ENCODE measurements around the gene IL4R. TPM values are rescaled to one million over a fixed set of nuclear protein-coding genes. Genes with fewer than 3 reads are reported as not detected.
"Not testable (repeated sequence)": the region's sequence is repeated elsewhere in the genome, so short reads cannot be mapped to it uniquely, and the experiment has no call there.

The IL4R gene
- total RNA-seq, 1 donor from 2014 or later: 33.2 TPM

- no peak for DNase-seq (ENCODE audit: low read depth, low spot score)
Measured at GRCh38 chr16:27377666-27378485, 64.1 kb downstream of the IL4R start.

DNA sequence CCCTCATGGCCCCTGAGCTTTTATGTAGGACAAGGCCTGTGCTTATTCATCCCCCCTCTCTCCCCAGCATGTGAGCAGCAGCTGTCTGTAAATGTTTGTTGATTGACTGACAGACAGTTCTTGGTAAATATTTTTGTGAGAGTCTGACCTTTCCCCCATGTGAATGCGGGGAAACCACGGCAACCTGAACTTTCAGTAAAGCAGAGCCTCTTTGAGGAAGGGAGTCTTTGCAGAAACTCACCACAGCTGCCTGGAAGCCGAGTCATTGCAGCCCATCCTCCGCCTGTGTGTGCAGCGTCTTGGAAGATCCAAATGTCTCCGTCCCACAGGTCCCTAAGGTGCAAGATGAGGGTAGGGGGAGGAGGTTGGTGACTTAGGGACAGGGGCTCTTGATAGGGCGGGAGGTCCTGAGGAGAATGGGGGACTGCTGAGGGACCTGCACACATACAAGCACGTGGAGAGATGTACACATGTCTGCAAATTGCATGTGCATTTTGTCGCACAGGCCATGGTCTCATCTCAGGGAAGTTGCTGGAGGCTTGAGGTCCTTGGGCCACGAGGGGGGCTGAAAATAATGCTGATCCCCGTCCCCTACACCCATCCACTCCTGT is 65.2 kb downstream of the IL4R start:
- no peak for DNase-seq (ENCODE audit: low read depth, low spot score)

- DNase-seq (ENCODE audit: low read depth, low spot score): no peak
Measured at GRCh38 chr16:27379919-27380318, 66.1 kb downstream of the IL4R start.

DNA sequence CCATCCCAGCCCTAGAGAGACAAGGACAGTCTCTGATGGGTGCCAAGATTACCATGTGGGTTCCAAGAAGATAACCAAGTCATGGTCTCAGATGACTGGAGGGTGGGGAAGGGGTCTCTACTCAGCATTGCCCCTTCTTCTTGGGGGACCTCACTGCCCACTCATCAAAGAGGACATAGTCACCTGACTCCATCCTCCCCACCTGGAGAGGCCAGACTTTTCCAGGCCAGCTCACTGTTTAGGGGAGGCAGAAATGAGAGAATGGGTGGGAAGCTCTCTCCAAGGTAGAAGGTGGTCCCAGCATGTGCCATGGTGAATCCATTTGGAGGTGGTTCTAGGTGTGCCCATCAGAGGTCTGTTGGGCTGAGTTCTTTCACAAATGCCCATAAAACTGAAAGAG is 67.5 kb downstream of the IL4R start:
- DNase-seq (ENCODE audit: low read depth, low spot score): no peak

GRCh38 chr16:27381974-27382855 is 68.4 kb downstream of the IL4R start:
- no peak for DNase-seq (ENCODE audit: low read depth, low spot score)

DNA sequence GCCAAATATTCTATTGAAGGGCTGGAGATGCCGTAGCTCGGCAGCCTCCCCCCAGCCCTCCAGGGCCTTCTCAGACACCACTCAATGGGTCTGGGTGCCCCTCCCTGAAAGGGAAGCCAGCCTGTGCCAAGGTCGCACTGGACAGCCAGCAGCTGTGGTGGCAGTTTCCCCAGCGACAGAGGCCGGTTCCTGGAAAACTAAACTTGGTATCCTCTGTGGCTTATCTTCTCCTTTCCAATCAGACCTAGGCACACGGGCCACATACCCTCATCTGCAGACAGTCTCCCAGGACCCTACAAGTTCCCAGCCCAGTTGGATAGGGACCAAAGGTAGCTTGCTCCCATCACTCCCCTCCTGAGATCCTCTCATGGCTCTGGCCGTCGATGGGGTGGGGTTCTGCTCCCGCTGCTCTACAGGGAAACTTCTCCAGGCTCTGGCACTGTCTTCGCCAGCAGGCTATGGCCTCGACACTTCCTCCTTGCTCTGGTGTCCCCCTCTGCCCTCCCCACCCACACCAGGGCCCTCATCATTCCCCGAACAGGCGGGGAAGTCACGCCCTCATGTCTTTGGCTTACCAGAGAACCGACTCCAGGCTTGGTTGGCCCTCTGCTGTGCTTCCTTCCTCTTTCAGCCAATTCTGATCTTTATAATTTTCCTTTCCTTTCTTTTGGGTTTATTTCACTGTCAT is 69.9 kb downstream of the IL4R start:
- no peak for DNase-seq (ENCODE audit: low read depth, low spot score)

GRCh38 chr16:27384425-27384824 is 70.7 kb downstream of the IL4R start:
- no peak for DNase-seq (ENCODE audit: low read depth, low spot score)

- no peak for DNase-seq (ENCODE audit: low read depth, low spot score)
Measured at GRCh38 chr16:27385398-27385797, 71.6 kb downstream of the IL4R start.

DNA sequence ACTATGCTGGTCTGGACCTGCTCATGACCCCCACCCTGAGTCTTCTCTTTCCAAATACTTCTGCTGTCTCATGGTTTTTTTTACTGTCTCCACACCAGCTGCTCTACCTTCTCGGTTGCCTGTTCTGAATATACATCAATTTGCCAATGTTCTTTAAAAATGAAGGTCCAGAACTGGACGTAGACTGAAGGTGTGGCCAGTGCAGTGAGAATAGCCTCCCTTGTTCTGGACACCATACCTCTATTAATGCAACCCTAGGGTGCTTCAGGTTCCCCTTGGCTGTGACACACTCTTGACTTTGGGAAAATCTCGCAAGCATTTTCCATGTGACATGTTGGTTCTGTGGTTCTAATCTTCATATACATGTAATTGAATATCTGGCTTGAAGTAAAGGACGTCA is 72.9 kb downstream of the IL4R start:
- no peak for DNase-seq (ENCODE audit: low read depth, low spot score)

DNA sequence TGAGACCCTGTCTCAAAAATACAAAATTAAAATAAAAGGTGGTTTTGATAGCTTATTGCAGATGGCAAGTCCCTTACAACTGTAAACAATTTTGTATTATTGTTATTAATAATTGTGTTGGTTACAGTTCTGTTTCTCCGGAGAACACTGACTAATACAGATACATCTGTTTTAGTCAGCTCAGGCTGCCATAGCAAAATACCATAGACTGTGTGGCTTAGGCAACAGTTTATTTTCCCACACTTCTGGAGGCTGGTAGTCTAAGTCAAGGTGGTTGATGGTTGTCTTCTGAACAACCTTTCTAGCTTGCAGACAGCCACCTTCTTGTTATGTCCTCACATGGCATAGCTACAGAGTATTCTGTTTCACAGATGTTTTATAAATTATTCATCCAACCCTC is 74.0 kb downstream of the IL4R start:
- DNase-seq (ENCODE audit: low read depth, low spot score): no peak

- no peak for DNase-seq (ENCODE audit: low read depth, low spot score)
Measured at GRCh38 chr16:27389272-27389961, 75.6 kb downstream of the IL4R start.

GRCh38 chr16:27390151-27390550 is 76.4 kb downstream of the IL4R start:
- DNase-seq (ENCODE audit: low read depth, low spot score): no peak

- no peak for DNase-seq (ENCODE audit: low read depth, low spot score)
Measured at GRCh38 chr16:27392671-27393070, 78.9 kb downstream of the IL4R start.

- no peak for DNase-seq (ENCODE audit: low read depth, low spot score)
Measured at GRCh38 chr16:27394516-27394915, 80.7 kb downstream of the IL4R start.

DNA sequence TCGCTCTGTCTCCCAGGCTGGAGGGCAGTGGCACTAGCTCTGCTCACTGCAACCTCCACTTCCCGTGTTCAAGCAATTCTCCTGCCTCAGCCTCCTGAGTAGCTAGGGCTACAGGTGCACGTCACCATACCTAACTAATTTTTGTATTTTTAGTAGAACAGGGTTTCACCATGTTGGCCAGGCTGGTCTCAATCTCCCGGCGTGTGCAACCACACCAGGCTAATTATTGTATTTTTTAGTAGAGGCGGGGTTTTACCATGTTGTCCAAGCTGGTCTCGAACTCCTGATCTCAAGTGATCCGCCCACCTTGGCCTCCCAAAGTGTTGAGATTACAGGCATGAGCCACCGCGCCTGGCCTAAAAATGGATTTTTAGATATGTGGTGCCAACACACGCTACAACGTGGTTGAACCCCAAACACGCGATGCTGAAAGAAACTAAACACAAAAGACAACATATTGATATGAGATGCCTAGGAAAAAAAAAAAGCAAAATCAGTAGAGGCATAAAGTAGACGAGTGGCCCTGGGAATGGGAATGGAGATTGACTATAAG is 84.6 kb downstream of the IL4R start:
- not testable (repeated sequence) for DNase-seq (ENCODE audit: low read depth, low spot score)

GRCh38 chr16:27398894-27399853 is 85.4 kb downstream of the IL4R start:
- DNase-seq (ENCODE audit: low read depth, low spot score): no peak

GRCh38 chr16:27399969-27400368 is 86.2 kb downstream of the IL4R start:
- DNase-seq (ENCODE audit: low read depth, low spot score): no peak

- no peak for DNase-seq (ENCODE audit: low read depth, low spot score)
Measured at GRCh38 chr16:27400751-27401620, 87.2 kb downstream of the IL4R start.
